ENCODE results near the gene MYBPHL. TPM values are rescaled to one million over a fixed set of nuclear protein-coding genes. Genes with fewer than 3 reads are reported as not detected.

The MYBPHL gene
- total RNA-seq, 4 donors from 2014 or later = 0.46 TPM; not detected in 3

DNA sequence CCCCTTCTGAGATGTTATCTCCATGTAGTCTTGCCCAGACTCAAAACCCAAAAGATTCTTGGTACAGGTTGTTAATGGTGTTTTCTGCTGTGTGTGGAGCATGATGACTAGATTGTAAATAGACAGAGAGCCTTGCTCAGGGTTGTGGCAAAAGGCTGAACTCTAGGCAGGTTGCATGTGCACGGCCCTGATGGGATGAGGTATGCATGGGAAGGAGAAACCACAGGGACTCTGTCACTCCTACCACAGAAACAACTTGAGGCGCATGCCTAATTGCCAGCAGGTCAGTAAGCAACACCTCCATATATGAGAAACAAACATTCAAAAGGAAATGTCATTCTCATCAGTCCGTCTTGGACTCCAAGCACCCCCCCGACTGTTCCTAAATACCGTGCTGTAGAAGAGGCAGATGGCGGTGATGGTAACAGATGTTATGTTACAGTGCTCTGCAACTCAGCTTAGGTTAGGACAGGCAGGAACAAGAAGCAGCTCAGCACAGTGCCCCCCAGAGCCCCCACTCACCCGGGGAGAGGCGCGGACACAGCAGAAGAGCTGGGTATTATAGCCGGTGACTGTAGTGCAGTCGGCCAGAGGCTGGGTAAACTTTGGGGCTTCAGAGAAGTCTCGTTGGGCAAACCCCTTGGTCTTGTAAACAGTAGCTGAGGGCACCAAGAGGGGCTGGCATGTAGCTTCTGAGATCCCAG, 10.9 kb downstream of the MYBPHL start:
- TF ChIP-seq, protein P1, sequence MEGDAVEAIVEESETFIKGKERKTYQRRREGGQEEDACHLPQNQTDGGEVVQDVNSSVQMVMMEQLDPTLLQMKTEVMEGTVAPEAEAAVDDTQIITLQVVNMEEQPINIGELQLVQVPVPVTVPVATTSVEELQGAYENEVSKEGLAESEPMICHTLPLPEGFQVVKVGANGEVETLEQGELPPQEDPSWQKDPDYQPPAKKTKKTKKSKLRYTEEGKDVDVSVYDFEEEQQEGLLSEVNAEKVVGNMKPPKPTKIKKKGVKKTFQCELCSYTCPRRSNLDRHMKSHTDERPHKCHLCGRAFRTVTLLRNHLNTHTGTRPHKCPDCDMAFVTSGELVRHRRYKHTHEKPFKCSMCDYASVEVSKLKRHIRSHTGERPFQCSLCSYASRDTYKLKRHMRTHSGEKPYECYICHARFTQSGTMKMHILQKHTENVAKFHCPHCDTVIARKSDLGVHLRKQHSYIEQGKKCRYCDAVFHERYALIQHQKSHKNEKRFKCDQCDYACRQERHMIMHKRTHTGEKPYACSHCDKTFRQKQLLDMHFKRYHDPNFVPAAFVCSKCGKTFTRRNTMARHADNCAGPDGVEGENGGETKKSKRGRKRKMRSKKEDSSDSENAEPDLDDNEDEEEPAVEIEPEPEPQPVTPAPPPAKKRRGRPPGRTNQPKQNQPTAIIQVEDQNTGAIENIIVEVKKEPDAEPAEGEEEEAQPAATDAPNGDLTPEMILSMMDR (IDR thresholded peaks at IDR 0.05) = no peak
- TF ChIP-seq POLR2A (IDR thresholded peaks at IDR 0.05) (no peak), POLR2AphosphoS5 (IDR thresholded peaks at IDR 0.05) (no peak), EP300 (IDR thresholded peaks at IDR 0.05) (no peak)
- peaks cover 5 to 24% (median 15%) of the 10 kb centered on the region in 3 donors for H3K4me1 ChIP-seq
- no peaks in the 10 kb centered on the region for H3K27me3 ChIP-seq
- H3K9me3 ChIP-seq = no peaks in the 10 kb centered on the region
- no peaks in the 10 kb centered on the region for H3K36me3 ChIP-seq
- ATAC-seq = no peak
- WGBS, 2 donors (ENCODE audit: low coverage in 1 of 2) = 79 to 88% methylated on average over 6 to 9 of the region's 12 CpGs
- H3K4me3 ChIP-seq = no peak overlapping the region
- H3K27ac ChIP-seq = no peak overlapping the region

DNA sequence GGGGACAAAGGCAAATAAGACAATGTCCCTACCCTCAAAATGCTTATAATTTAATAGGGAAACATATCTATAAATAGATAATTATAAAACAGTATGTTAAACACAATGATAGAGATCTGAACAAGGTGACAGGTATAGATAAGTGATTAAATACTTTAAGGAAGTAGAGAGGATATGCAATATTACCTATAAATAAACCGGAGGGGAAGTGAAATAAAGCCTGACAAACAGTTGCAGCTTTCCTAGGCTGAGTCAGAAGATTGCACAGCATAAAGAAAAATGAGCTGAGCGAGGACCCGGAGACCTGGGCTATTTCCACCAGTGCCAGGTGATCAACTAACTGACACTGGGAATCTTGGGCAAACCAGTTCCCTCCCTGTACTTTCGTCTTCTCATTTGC, 12.3 kb downstream of the MYBPHL start:
- Histone ChIP-seq H3K4me1 (peaks cover 5 to 14% (median 12%) of the 10 kb centered on the region in 3 donors), H3K27ac (no peak overlapping the region), H3K9me3 (no peaks in the 10 kb centered on the region), H3K36me3 (no peaks in the 10 kb centered on the region), H3K4me3 (no peak overlapping the region), H3K27me3 (no peaks in the 10 kb centered on the region)
- no peak for TF ChIP-seq EP300 (IDR thresholded peaks at IDR 0.05)
- no peak for TF ChIP-seq POLR2A (IDR thresholded peaks at IDR 0.05)
- TF ChIP-seq, protein P1 (IDR thresholded peaks at IDR 0.05) = no peak
- TF ChIP-seq POLR2AphosphoS5 (IDR thresholded peaks at IDR 0.05) = no peak
- no peak for ATAC-seq
- WGBS, 2 donors (ENCODE audit: low coverage in 1 of 2) = 68% methylated on average over 4 of the region's 4 CpGs; no CpG with 5 or more reads in 1 of the 2 donors

DNA sequence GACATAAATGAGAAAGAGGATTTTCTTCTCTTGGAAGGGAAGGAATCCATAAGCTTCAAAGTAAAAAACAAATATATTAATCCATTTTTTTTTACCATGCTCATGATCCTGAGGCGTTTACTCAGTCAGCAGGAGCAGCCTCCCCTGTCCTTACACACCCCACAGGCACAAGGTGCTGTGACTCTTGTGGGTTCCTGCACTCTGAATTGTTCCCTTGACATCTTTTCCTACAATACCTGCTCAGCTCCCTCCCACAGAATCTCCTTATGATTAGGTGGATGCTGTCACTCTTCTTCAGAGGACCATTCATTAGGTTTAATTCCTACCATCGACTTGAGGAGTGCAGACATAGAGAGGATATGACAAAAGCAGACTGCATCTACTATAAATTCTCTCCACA, 13.8 kb downstream of the MYBPHL start:
- no peaks in the 10 kb centered on the region for H3K27me3 ChIP-seq
- TF ChIP-seq POLR2AphosphoS5 (IDR thresholded peaks at IDR 0.05) = no peak
- no peak for TF ChIP-seq EP300 (IDR thresholded peaks at IDR 0.05)
- TF ChIP-seq, protein P1 (IDR thresholded peaks at IDR 0.05) = no peak
- H3K36me3 ChIP-seq = no peaks in the 10 kb centered on the region
- 66 to 93% methylated on average over 2 of the region's 2 CpGs for WGBS, 2 donors (ENCODE audit: low coverage in 1 of 2)
- no peaks in the 10 kb centered on the region for H3K4me1 ChIP-seq
- no peaks in the 10 kb centered on the region for H3K9me3 ChIP-seq
- no peak overlapping the region for H3K4me3 ChIP-seq
- no peak for ATAC-seq
- no peak overlapping the region for H3K27ac ChIP-seq

DNA sequence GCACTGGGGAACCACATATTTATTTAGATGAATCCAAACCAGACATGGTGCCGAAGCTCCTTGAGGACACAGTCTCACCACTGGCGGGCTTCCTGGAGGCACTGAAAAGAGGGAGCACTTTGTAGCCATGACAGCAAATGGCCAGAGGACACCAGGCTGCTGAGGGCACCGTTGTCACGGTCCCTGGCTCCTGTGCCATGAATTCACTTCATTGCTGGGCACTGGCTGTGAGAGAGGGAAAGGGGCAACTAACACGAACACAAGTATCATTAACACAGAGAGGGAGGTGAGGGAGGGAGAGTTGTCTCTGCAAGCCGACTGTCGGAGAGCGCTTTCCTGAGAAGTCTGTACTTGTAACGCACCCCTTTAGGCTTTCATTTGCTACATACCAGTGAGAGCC, 14.4 kb downstream of the MYBPHL start:
- ATAC-seq = no peak
- 72 to 100% methylated on average over 5 to 7 of the region's 9 CpGs for WGBS, 2 donors (ENCODE audit: low coverage in 1 of 2)
- Histone ChIP-seq H3K9me3 (no peaks in the 10 kb centered on the region), H3K27me3 (no peaks in the 10 kb centered on the region), H3K36me3 (no peaks in the 10 kb centered on the region), H3K27ac (no peak overlapping the region), H3K4me3 (no peak overlapping the region), H3K4me1 (no peaks in the 10 kb centered on the region)
- TF ChIP-seq, protein P1 (IDR thresholded peaks at IDR 0.05) = no peak
- TF ChIP-seq POLR2A (IDR thresholded peaks at IDR 0.05) (no peak), EP300 (IDR thresholded peaks at IDR 0.05) (no peak), POLR2AphosphoS5 (IDR thresholded peaks at IDR 0.05) (no peak)

DNA sequence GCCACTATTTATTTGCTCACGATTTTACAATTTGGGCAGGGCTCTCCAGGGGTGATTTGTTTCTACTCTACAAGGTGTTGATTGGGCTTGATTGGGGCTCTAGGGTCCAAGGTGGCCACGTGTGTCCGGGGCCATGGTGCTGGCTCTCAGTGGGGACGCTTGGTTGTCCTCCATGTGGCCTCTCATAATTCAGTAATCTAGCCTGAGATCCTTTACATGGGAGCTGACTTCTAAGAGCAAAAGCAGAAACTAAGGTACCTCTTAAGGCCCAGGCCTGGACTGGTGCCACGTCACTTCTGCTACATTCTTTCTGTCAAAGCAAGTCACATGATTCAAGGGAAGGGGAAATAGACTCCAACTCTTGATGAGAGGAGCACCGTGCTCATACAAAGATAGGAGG, 15.8 kb downstream of the MYBPHL start:
- TF ChIP-seq POLR2A (IDR thresholded peaks at IDR 0.05) = no peak
- TF ChIP-seq POLR2AphosphoS5 (IDR thresholded peaks at IDR 0.05) = no peak
- TF ChIP-seq, protein P1 (IDR thresholded peaks at IDR 0.05) = no peak
- no peak for TF ChIP-seq EP300 (IDR thresholded peaks at IDR 0.05)
- Histone ChIP-seq H3K9me3 (no peaks in the 10 kb centered on the region), H3K4me1 (no peaks in the 10 kb centered on the region), H3K4me3 (no peak overlapping the region), H3K27me3 (no peaks in the 10 kb centered on the region), H3K36me3 (no peaks in the 10 kb centered on the region), H3K27ac (no peak overlapping the region)
- WGBS, 2 donors (ENCODE audit: low coverage in 1 of 2) = 47 to 64% methylated on average over 3 to 4 of the region's 6 CpGs
- ATAC-seq = no peak
